HUES48 (cell line): ENCODE measurements around the gene CSF2.

ENCODE experiments used
- H3K27ac ChIP-seq: one replicate; pipeline ENCODE4 v1.7.0; 2013; ENCODE audit warnings: low read depth, low read length, inconsistent platforms
- H3K27me3 ChIP-seq: 2 replicates; pipeline ENCODE4 v1.6.1; 2013; ENCODE audit warnings: mild to moderate bottlenecking, low read length; ENCODE audit not compliant: control insufficient read depth, insufficient read depth
- H3K36me3 ChIP-seq: 2 replicates; pipeline ENCODE4 v1.6.1; 2013; ENCODE audit warnings: low read length; ENCODE audit not compliant: control insufficient read depth, insufficient read depth
- H3K4me1 ChIP-seq: 2 replicates; pipeline ENCODE4 v1.6.1; 2013; ENCODE audit warnings: mild to moderate bottlenecking, low read length; ENCODE audit not compliant: control insufficient read depth, insufficient read depth
- H3K4me3 ChIP-seq: 2 replicates; pipeline ENCODE4 v1.5.1; 2013; ENCODE audit warnings: mild to moderate bottlenecking, low read depth, low read length
- H3K9ac ChIP-seq: 2 replicates; pipeline ENCODE4 v1.6.1; 2013; ENCODE audit warnings: mild to moderate bottlenecking, low read depth, low read length, moderate library complexity
- H3K9me3 ChIP-seq: 2 replicates; pipeline ENCODE4 v1.6.1; 2013; ENCODE audit warnings: low read length; ENCODE audit not compliant: control insufficient read depth, insufficient read depth

CSF2 gene

GRCh38 chr5:132073231-132074013 is at the start of gene CSF2:
CSF2 (plus strand) TSS chr5:132073789; CDS start chr5:132073824, 35 bp downstream.
- H3K27me3 ChIP-seq, result no peaks in the 10 kb centered on the region
- H3K9me3 ChIP-seq, result no peaks in the 10 kb centered on the region
- no peaks in the 10 kb centered on the region for H3K4me1 ChIP-seq
- H3K36me3 ChIP-seq, result no peaks in the 10 kb centered on the region
- no peak within 1 kb of the TSS for H3K27ac ChIP-seq
- no peak within 1 kb of the TSS for H3K9ac ChIP-seq
- no peak within 1 kb of the TSS for H3K4me3 ChIP-seq

DNA sequence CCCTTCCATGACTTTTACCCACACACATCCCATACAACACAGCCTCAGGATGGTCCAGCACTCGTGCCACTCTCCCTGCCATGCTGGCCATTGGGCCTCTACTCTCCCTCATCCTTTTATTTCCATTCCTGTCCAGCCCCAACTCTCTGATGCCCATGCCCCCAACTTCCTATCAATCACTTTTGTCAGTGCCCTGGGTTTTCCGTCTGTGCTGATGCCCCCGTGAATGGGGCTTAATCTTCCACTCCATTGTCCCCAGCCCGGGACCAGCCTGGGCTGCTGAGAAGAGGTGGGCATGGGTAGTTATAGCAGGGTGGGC is 49.5 kb upstream of the CSF2 start:
- no peaks in the 10 kb centered on the region for H3K36me3 ChIP-seq
- H3K4me1 ChIP-seq, result no peaks in the 10 kb centered on the region
- no peaks in the 10 kb centered on the region for H3K27me3 ChIP-seq
- no peak overlapping the region for H3K9ac ChIP-seq
- no peak overlapping the region for H3K4me3 ChIP-seq
- H3K27ac ChIP-seq, result no peak overlapping the region
- no peaks in the 10 kb centered on the region for H3K9me3 ChIP-seq

DNA sequence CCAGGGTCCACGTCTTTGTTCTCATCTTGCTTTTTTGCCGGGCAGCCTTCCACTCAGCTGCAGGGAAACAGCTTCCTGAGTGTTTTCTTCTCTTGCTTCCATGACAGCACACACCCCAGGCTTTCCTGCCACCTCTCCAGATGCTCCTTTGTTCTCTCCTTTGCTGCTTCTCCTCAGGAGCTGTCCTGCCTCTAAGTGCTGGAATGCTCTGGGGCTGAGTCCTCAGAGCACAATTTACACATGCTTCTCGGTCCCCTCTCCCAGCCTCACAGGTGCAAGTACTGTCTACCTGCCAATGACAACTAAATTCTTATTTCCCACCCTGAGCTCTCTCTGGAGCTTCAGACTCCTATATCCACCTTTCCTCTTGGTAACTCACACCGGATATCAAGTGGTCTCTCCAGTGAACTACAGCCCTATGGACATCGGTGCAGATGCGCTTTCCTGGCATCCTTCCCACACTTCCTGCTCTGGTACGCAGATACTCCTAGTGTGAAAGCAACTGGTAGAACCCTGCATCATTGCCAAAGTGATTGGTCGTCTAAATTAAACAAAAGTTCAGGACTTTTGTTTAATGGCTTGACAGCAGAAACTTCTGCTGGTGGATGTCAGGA is 48.7 kb upstream of the CSF2 start:
- Histone ChIP-seq H3K36me3 (no peaks in the 10 kb centered on the region), H3K4me1 (no peaks in the 10 kb centered on the region), H3K9ac (no peak overlapping the region), H3K27ac (no peak overlapping the region), H3K4me3 (no peak overlapping the region), H3K9me3 (no peaks in the 10 kb centered on the region), H3K27me3 (no peaks in the 10 kb centered on the region)

GRCh38 chr5:132025403-132025971 is 48.1 kb upstream of the CSF2 start:
- no peaks in the 10 kb centered on the region for H3K36me3 ChIP-seq
- no peaks in the 10 kb centered on the region for H3K4me1 ChIP-seq
- H3K9ac ChIP-seq, result no peak overlapping the region
- H3K9me3 ChIP-seq, result no peaks in the 10 kb centered on the region
- no peak overlapping the region for H3K27ac ChIP-seq
- no peak overlapping the region for H3K4me3 ChIP-seq
- no peaks in the 10 kb centered on the region for H3K27me3 ChIP-seq

DNA sequence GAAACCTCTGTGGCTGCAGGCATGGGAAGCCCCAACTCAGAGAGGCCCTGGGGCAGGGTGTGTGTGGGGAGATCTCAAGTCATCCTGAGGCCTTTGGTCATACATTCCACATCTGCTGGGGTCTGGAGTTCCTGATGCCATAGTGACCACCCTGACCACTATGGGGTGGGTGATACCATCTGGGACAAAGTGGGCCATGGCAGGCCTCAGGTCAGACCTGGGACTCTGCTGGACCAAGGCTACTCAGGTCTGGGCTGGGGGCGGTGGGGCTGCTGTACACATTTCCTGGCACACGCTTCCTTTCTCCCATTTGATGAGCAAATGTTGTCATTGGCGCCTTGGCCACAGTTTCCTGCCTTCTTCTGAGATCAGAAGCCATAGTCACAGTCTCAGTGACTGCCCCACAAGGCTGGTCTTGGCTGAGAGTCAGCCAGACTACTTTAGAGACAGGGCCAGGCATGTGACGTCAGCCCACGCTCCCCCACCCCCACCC is 47.0 kb upstream of the CSF2 start:
- no peaks in the 10 kb centered on the region for H3K27me3 ChIP-seq
- no peak overlapping the region for H3K4me3 ChIP-seq
- no peak overlapping the region for H3K9ac ChIP-seq
- H3K36me3 ChIP-seq, result no peaks in the 10 kb centered on the region
- H3K27ac ChIP-seq, result no peak overlapping the region
- H3K9me3 ChIP-seq, result no peaks in the 10 kb centered on the region
- H3K4me1 ChIP-seq, result no peaks in the 10 kb centered on the region

DNA sequence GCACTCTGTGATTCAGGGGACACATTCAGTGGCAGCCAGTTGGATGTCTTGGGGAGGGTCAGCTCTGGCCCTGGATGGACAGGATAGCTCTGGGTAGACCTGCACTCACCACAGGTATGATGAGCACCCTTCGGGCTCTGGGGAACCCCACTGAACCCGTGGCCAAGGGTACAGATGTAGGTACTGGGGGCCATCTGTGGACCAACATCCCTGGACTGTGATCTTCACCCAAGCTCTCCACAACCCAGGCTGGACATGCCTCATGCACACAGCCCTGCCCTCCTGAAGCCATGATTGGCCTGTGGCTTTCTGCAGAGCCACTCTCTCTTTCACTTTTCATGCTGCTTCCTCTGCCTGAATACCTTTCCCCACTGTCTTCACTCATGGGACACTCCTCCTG is 46.6 kb upstream of the CSF2 start:
- no peaks in the 10 kb centered on the region for H3K27me3 ChIP-seq
- H3K4me3 ChIP-seq, result no peak overlapping the region
- no peaks in the 10 kb centered on the region for H3K4me1 ChIP-seq
- no peaks in the 10 kb centered on the region for H3K36me3 ChIP-seq
- no peaks in the 10 kb centered on the region for H3K9me3 ChIP-seq
- H3K27ac ChIP-seq, result no peak overlapping the region
- no peak overlapping the region for H3K9ac ChIP-seq

GRCh38 chr5:132029609-132030330 is 43.8 kb upstream of the CSF2 start:
- Histone ChIP-seq H3K4me1 (no peaks in the 10 kb centered on the region), H3K27me3 (no peaks in the 10 kb centered on the region), H3K9ac (no peak overlapping the region), H3K9me3 (no peaks in the 10 kb centered on the region), H3K27ac (no peak overlapping the region), H3K36me3 (no peaks in the 10 kb centered on the region), H3K4me3 (no peak overlapping the region)

DNA sequence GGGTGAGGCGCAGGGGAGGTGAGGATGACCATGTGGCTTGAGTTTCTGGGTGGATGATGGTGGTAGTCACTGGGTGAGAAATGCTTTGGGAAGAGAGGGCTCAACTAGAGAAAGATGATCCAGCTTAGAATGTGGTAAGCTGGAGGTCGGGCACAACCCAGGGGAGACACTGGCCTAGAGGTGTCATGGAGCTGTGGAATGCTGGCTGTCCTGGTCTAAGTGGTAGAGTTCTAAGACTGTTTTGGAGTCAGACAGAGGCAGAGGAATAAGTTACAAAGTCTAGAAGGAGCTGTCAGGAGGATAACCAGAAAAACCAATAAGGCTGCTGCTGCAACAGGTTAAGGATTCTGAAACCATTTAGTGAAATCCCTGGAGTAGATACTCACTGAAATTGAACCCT is 43.0 kb upstream of the CSF2 start:
- no peak overlapping the region for H3K27ac ChIP-seq
- H3K36me3 ChIP-seq, result no peaks in the 10 kb centered on the region
- no peak overlapping the region for H3K4me3 ChIP-seq
- no peaks in the 10 kb centered on the region for H3K4me1 ChIP-seq
- H3K9me3 ChIP-seq, result no peaks in the 10 kb centered on the region
- no peaks in the 10 kb centered on the region for H3K27me3 ChIP-seq
- H3K9ac ChIP-seq, result no peak overlapping the region

- Histone ChIP-seq H3K27ac (no peak overlapping the region), H3K4me3 (no peak overlapping the region), H3K36me3 (no peaks in the 10 kb centered on the region), H3K27me3 (no peaks in the 10 kb centered on the region), H3K4me1 (no peaks in the 10 kb centered on the region), H3K9ac (no peak overlapping the region), H3K9me3 (no peaks in the 10 kb centered on the region)
Measured at GRCh38 chr5:132032196-132032595, 41.4 kb upstream of the CSF2 start.

DNA sequence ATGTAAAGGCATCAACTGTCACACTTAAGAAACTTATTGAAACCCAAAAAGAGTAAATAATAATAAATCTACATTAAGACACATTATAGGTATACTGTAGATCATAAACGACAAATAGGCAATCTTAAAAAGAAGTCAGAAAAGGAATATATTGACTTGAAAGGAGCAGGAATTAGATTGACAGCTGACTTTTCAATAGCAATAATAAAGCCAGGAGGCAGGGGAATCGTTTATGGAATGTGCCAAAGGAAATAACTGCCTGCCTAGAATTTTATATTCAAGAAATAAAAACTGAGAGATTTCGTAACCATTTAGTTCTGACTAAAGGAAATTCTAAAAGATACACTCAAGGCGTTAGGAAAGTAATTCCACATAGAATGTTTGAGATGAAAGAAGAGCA is 40.5 kb upstream of the CSF2 start:
- no peak overlapping the region for H3K9ac ChIP-seq
- H3K4me1 ChIP-seq, result no peaks in the 10 kb centered on the region
- H3K9me3 ChIP-seq, result no peaks in the 10 kb centered on the region
- H3K4me3 ChIP-seq, result no peak overlapping the region
- no peaks in the 10 kb centered on the region for H3K36me3 ChIP-seq
- no peaks in the 10 kb centered on the region for H3K27me3 ChIP-seq
- H3K27ac ChIP-seq, result no peak overlapping the region

DNA sequence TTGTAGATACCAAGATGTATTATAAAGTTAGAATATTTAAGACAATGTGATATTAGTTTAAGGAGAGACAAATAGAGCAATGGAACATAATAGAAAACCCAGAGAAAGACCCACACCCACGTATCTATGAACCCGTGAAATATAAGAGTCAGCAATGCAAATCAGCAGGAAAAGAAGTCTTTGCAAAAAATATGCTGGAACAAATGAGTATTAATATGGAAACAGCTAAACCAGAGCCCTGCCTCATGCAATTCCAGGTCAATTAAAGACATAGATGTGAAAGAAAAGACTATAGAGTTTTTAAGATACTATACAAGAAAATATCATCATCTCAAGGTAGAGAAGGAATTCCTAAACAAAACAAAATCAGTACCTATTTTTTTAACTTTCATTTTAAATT is 36.2 kb upstream of the CSF2 start:
- Histone ChIP-seq H3K9ac (no peak overlapping the region), H3K4me1 (no peaks in the 10 kb centered on the region), H3K27me3 (no peaks in the 10 kb centered on the region), H3K4me3 (no peak overlapping the region), H3K27ac (no peak overlapping the region), H3K36me3 (no peaks in the 10 kb centered on the region), H3K9me3 (no peaks in the 10 kb centered on the region)
